H7 (cell line): ENCODE results near the gene POU3F2. TPM values are rescaled to one million over a fixed set of nuclear protein-coding genes. Genes with fewer than 3 reads are reported as not detected.

ENCODE experiments used
- DNase-seq: peaks from one replicate; pipeline ENCODE4 v3.0.0; 2012
- H3K27me3 ChIP-seq: 2 replicates; pipeline ENCODE4 v1.6.0; 2011; ENCODE audit warnings: mild to moderate bottlenecking, low read length; ENCODE audit not compliant: control insufficient read depth, insufficient read depth
- H3K36me3 ChIP-seq: replicated peaks from 2 replicates; pipeline ENCODE4 v1.5.1; 2011; ENCODE audit warnings: low read length; ENCODE audit not compliant: control insufficient read depth, insufficient read depth
- H3K4me3 ChIP-seq: 2 replicates; pipeline ENCODE4 v1.5.1; 2011; ENCODE audit warnings: low read depth, mild to moderate bottlenecking, control low read depth, low read length, moderate library complexity; ENCODE audit not compliant: insufficient read depth
- total RNA-seq: library from RNA; depleted of rRNA; stranded (reverse); fragments of >200 nt; shearing (Covaris generic); gene quantifications from 2 replicates; pipeline ENCODE4 v1.2.3, GENCODE V29; 2014

The POU3F2 gene
- total RNA-seq, 1 experiment from 2014 or later = 0.03 TPM

DNA sequence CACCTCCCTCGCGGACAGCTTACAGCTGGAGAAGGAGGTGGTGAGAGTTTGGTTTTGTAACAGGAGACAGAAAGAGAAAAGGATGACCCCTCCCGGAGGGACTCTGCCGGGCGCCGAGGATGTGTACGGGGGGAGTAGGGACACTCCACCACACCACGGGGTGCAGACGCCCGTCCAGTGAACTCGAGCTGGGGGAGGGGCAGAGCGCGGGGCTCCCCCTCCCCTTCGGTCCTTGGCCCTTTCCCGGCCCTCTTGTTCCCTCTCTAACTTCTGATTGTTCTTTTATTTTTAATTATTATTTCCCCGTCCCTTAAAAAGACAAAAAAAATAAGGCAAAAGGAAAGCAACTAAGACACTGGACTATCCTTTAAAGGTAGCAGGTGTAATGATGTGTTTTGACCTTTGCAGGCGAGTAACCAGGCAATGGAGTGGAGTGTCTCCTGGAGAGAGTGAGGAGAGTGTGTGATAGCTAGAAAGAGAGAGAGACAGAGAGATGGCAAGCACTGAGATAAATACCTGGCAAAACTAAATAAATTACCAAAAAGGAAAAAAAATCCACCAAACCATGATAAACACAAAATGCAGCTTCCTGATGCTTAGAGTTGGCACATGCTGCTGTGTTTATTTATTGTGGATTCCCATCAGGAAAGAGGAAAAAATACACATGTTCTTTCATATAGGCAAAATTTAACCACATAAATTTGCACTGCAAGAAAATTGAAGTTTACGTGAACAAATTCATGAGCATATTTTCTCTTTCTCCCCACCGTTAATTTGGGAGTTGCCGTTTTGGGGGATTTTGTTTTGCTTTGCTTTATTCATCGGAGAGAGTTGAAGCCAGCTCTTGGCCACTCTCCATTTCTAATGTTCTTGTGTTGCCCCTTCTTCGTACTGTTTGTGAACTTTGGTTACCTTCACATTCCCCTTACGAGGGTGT is 1.9 kb downstream of the POU3F2 start:
- DNase-seq = peak; percentile 84
- H3K27me3 ChIP-seq = peaks cover 94% of the 10 kb centered on the region
- H3K36me3 ChIP-seq = no peaks in the 10 kb centered on the region
- peak overlapping the region; percentile 32 for H3K4me3 ChIP-seq

- DNase-seq = no peak
- no peaks in the 10 kb centered on the region for H3K36me3 ChIP-seq
- H3K4me3 ChIP-seq = no peak overlapping the region
- H3K27me3 ChIP-seq = peaks cover 94% of the 10 kb centered on the region
These were observed 2.9 kb downstream of the POU3F2 start for GRCh38 chr6:98836962-98837944.

DNA sequence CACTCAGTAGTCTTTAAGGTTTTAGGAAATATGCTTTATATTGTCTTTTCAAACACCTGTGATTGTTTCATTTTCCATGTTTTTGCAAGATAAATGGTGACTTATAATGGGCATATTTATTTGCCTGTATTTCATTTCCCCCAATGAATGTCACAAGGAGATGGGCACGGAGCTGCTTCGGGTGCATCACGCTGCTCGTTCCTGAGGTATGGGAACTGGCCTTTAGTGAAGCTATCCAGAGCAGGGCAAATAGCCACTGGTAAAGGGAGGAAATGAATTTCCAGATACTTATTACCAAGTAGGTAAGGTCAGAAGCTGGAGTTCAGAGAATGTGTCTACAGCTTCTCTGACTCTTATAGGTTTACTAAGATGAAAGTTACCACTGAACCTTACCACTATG is 3.7 kb downstream of the POU3F2 start:
- no peak for DNase-seq
- H3K36me3 ChIP-seq = no peaks in the 10 kb centered on the region
- H3K27me3 ChIP-seq = peaks cover 94% of the 10 kb centered on the region
- no peak overlapping the region for H3K4me3 ChIP-seq

DNA sequence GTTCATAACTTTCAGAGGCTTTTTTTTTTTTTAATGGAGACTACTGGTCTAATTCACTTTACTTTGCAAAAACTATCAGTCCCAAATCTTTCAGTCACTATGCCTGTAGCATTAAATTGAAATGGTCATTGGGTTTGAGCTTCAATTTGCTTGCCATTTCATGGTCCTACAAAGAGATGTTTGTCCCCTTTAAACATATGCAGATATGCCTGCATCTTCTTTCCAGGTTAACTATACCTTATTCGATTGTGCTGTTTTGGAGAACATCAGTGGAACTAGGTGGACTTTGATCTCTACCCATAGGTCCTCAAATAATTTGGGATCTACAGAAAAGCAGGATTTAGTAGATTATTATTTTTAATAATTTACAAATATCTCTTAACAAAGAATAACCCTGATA is 4.6 kb downstream of the POU3F2 start:
- Histone ChIP-seq H3K27me3 (peaks cover 94% of the 10 kb centered on the region), H3K4me3 (no peak overlapping the region), H3K36me3 (no peaks in the 10 kb centered on the region)
- no peak for DNase-seq

GRCh38 chr6:98839781-98840361 is 5.5 kb downstream of the POU3F2 start:
- DNase-seq = peak; percentile 60
- Histone ChIP-seq H3K36me3 (no peaks in the 10 kb centered on the region), H3K27me3 (peaks cover 99% of the 10 kb centered on the region), H3K4me3 (no peak overlapping the region)

DNA sequence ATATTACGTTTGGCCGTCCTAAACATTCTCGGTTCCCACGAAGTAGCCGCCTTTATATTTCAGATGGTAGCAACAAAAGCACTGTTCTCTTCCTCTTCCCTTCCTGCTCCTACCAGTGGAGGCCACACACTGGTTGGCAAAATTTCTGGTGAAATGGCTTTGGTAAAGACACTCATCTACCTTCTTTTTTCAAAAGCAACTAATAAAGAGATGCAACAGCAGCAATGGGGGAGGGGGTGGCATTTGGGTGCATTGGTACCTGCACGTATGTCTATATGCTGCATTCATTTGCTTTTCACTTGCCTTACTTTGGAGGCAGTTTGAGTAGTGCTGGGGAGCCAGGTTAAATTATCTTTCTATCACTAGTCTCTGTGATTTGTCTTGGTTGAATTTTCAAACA is 6.0 kb downstream of the POU3F2 start:
- no peak for DNase-seq
- Histone ChIP-seq H3K27me3 (peaks cover 99% of the 10 kb centered on the region), H3K4me3 (no peak overlapping the region), H3K36me3 (no peaks in the 10 kb centered on the region)

DNA sequence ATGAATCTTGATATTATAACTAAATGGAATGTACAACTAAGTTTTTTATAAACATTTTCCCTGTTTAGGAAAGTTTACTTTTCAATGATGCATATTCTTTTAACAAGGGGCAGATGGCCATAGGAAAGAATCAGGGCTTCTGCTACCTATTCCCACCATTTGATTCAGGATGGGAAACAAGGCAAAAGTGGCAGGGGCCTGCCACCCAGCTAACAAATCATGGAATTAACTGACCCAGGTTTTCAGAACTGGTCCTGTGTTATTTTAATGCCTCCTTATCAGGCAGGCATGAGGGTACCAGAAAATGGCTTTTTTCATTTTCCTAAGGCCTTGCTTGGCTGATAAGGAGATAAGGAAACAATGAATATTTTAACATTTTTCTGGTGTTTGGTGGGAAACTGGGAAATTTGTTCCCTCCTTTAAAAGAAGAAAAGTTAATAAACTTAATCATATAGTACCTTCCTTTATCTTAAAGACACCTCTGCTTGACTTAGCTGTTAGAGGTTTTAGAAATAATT is 6.7 kb downstream of the POU3F2 start:
- no peak overlapping the region for H3K4me3 ChIP-seq
- DNase-seq = no peak
- no peaks in the 10 kb centered on the region for H3K36me3 ChIP-seq
- peaks cover 96% of the 10 kb centered on the region for H3K27me3 ChIP-seq

- Histone ChIP-seq H3K4me3 (no peak overlapping the region), H3K27me3 (peaks cover 96% of the 10 kb centered on the region), H3K36me3 (no peaks in the 10 kb centered on the region)
- no peak for DNase-seq
These were observed 7.4 kb downstream of the POU3F2 start for GRCh38 chr6:98841621-98842341.

GRCh38 chr6:98842342-98843180 is 8.2 kb downstream of the POU3F2 start:
- DNase-seq = peak; percentile 83
- Histone ChIP-seq H3K4me3 (peak overlapping the region; percentile 12; the same call in 1 of the 2 replicates), H3K27me3 (peaks cover 96% of the 10 kb centered on the region), H3K36me3 (no peaks in the 10 kb centered on the region)

GRCh38 chr6:98843271-98844243 is 9.2 kb downstream of the POU3F2 start:
- DNase-seq = peak; percentile 82

DNA sequence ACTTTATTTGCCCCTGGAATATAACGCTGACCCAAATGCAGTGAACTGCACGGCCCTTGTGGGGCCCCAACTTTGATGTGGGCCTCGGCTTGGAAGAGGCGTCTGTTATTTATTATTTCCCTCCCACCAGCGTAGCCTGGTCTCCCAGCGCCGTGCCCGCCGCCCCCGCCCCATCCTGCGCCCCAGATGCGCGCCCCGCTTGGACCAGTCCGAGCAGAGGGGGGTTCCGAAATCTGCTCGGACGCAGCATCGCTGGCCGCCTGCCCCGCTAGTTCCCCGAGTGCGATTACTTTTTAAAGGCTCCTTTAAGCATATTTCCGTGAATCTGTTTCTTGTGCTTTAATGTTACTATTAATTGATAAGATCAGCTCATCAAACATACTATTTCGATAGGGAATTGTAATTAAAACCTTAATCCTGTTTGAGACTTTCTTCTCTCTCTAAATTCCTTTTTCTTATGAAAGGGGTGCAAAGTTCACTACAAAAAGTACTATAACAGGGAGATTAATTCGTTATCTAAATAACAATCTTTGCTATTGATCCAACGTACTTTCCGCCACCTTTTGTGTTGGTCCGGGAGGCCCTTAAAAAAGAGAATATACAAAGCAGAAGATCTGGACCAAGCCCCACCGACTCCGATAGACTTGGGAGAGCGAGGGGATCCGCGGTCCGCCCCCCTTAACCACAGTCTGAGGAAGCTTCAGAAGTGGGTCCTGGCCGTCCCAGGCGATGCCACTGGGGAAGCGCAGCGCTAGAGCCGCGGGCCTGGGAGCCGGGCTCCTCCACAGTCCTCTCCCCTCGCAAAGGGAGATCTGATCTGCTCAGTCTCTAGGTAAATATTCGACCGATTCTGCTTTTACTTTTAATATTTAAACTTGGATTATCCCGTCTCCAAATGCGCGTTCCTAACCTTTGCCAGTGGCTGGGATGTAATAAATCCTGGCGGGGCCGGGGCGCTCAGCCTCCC is 10.2 kb downstream of the POU3F2 start:
- Histone ChIP-seq H3K36me3 (no peaks in the 10 kb centered on the region), H3K27me3 (peaks cover 94% of the 10 kb centered on the region), H3K4me3 (peak overlapping the region; percentile 36; the same call in 1 of the 2 replicates)
- DNase-seq = peak; percentile 56

More at GRCh38 chr6:98843271-98844243, 9.2 kb downstream of the POU3F2 start:
- peak overlapping the region; percentile 20; the same call in 1 of the 2 replicates for H3K4me3 ChIP-seq
- no peaks in the 10 kb centered on the region for H3K36me3 ChIP-seq
- peaks cover 96% of the 10 kb centered on the region for H3K27me3 ChIP-seq
